Omental fat pad (tissue), 4 donors: ENCODE results near the gene GAPDHS. TPM values are rescaled to one million over a fixed set of nuclear protein-coding genes. Genes with fewer than 3 reads are reported as not detected.

Experiments
- ATAC-seq: fragments of 150-250 bp; one replicate; pipeline ENCODE4 v1.9.1; 2016; ENCODE audit warnings: mild to moderate bottlenecking, moderate library complexity; ENCODE audit not compliant: low FRiP score
- DNase-seq: peaks from one replicate; pipeline ENCODE4 v3.0.0-alpha.2; 2019; ENCODE audit warnings: low spot score
- CTCF ChIP-seq, 3 donors: fragments of 450-650 bp; IDR thresholded peaks; one replicate each; pipeline ENCODE4 v1.5.1; 2016 to 2017; ENCODE audit warnings: antibody characterized with exemption in 3 of 3, mild to moderate bottlenecking in 3 of 3, moderate library complexity in 2 of 3
- total RNA-seq, 4 donors: library from RNA; depleted of rRNA; stranded (reverse); fragments of >200 nt; gene quantifications; one replicate each; pipeline ENCODE4 v1.1.0, GENCODE V29; 2016

GAPDHS gene
- total RNA-seq, 4 donors from 2014 or later: not detected

GRCh38 chr19:35539314-35539713, 6.1 kb downstream of the GAPDHS start:
- TF ChIP-seq CTCF (IDR thresholded peaks at IDR 0.05): no peak
- DNase-seq: no peak
- no peak for ATAC-seq

GRCh38 chr19:35539850-35540249, 6.6 kb downstream of the GAPDHS start:
- ATAC-seq (no peak), DNase-seq (no peak)
- no peak for TF ChIP-seq CTCF (IDR thresholded peaks at IDR 0.05)

GRCh38 chr19:35540356-35540927, 7.2 kb downstream of the GAPDHS start:
- no peak for ATAC-seq
- no peak for DNase-seq
- no peak for TF ChIP-seq CTCF (IDR thresholded peaks at IDR 0.05)

- DNase-seq (no peak), ATAC-seq (no peak)
- TF ChIP-seq CTCF (IDR thresholded peaks at IDR 0.05): no peak
Measured at GRCh38 chr19:35542209-35542608, 9.0 kb downstream of the GAPDHS start.

GRCh38 chr19:35543280-35544109, 10.2 kb downstream of the GAPDHS start:
- no peak for TF ChIP-seq CTCF (IDR thresholded peaks at IDR 0.05)
- DNase-seq: no peak
- no peak for ATAC-seq

GRCh38 chr19:35544110-35544802, 11.0 kb downstream of the GAPDHS start:
- TF ChIP-seq CTCF (IDR thresholded peaks at IDR 0.05): no peak
- no peak for DNase-seq
- ATAC-seq: no peak
